NOMO-1 treated with dmso at 0.1 percent for 144 hours (cell line): ENCODE measurements around the gene RAPGEFL1.
"Not testable (repeated sequence)": the region's sequence is repeated elsewhere in the genome, so short reads cannot be mapped to it uniquely, and the experiment has no call there.

Source experiments
- DNase-seq: peaks from one replicate; lab custom pipeline; 2025; ENCODE audit not compliant: unreplicated experiment; lab: John Stamatoyannopoulos, UW

Gene RAPGEFL1

GRCh38 chr17:40173778-40174135 lies 3.5 kb upstream of the RAPGEFL1 start:
- no peak for DNase-seq

GRCh38 chr17:40174514-40174913 lies 2.8 kb upstream of the RAPGEFL1 start:
- no peak for DNase-seq

GRCh38 chr17:40175928-40176753 lies 1.1 kb upstream of the RAPGEFL1 start:
- DNase-seq: no peak

- no peak for DNase-seq
These were observed 538 bp upstream of the RAPGEFL1 start for GRCh38 chr17:40176754-40177110.

GRCh38 chr17:40178021-40178601 lies 841 bp downstream of the RAPGEFL1 start:
- DNase-seq: no peak

GRCh38 chr17:40178660-40179059 lies 1.4 kb downstream of the RAPGEFL1 start:
- DNase-seq: no peak

- DNase-seq: no peak
These were observed 2.8 kb downstream of the RAPGEFL1 start for GRCh38 chr17:40179923-40180659.

- no peak for DNase-seq
These were observed 3.4 kb downstream of the RAPGEFL1 start for GRCh38 chr17:40180694-40181093.

GRCh38 chr17:40181205-40181604 lies 3.9 kb downstream of the RAPGEFL1 start:
- no peak for DNase-seq

GRCh38 chr17:40182606-40183005 lies 5.3 kb downstream of the RAPGEFL1 start:
- no peak for DNase-seq

- no peak for DNase-seq
These were observed 10.0 kb downstream of the RAPGEFL1 start for GRCh38 chr17:40187238-40187637.

GRCh38 chr17:40188694-40189093 lies 11.4 kb downstream of the RAPGEFL1 start:
- DNase-seq: no peak

- DNase-seq: no peak
These were observed 13.1 kb downstream of the RAPGEFL1 start for GRCh38 chr17:40190197-40191021.

- peak; percentile 39 for DNase-seq
These were observed 14.3 kb downstream of the RAPGEFL1 start for GRCh38 chr17:40191237-40192208.

- no peak for DNase-seq
These were observed 15.7 kb downstream of the RAPGEFL1 start for GRCh38 chr17:40192961-40193360.

- DNase-seq: no peak
These were observed 17.6 kb downstream of the RAPGEFL1 start for GRCh38 chr17:40194821-40195220.

- no peak for DNase-seq
These were observed 20.3 kb downstream of the RAPGEFL1 start for GRCh38 chr17:40197550-40197949.

- DNase-seq: not testable (repeated sequence)
These were observed 20.7 kb downstream of the RAPGEFL1 start for GRCh38 chr17:40197965-40198456.

- no peak for DNase-seq
These were observed 21.3 kb downstream of the RAPGEFL1 start for GRCh38 chr17:40198576-40198975.

- no peak for DNase-seq
These were observed 25.9 kb downstream of the RAPGEFL1 start for GRCh38 chr17:40203131-40203530.
